HepG2 (cell line): ENCODE data around the gene MEIOB. TPM values are rescaled to one million over a fixed set of nuclear protein-coding genes. Genes with fewer than 3 reads are reported as not detected.

Experiments used
- RFXANK ChIP-seq: IDR thresholded peaks from 2 replicates; pipeline ENCODE4 v1.6.1; 2016
- ZNF484 ChIP-seq: sonication (generic); formaldehyde crosslinking; IDR thresholded peaks from 2 replicates; pipeline ENCODE4 v1.5.1; 2020; ENCODE audit warnings: mild to moderate bottlenecking, low read depth, missing genetic modification reagents, borderline replicate concordance
- ZNF879 ChIP-seq: sonication (generic); formaldehyde crosslinking; IDR thresholded peaks from 2 replicates; pipeline ENCODE4 v1.8.1; 2023; ENCODE audit warnings: missing genetic modification reagents
- polyA plus RNA-seq, 8 experiments: library from polyadenylated mRNA; depleted of rRNA in 3 of 8; stranded (reverse) in 7 of 8; unstranded in 1 of 8; fragments of >200 nt; fragmentation: Illumina TruSeq in 4 of 8; extraction: Trizol in 4 of 8; gene quantifications; 2 replicates each; pipeline versions ENCODE4 v1.2.1 to v1.2.3, GENCODE V29; 2011 to 2016; ENCODE audit warnings: low read depth in 4 of 8, missing spikeins in 1 of 8, mixed read lengths in 1 of 8; ENCODE audit not compliant: insufficient read depth in 1 of 8
- total RNA-seq, 5 experiments: library from RNA; depleted of rRNA; stranded (reverse); fragments of >200 nt; fragmentation: Illumina TruSeq; extraction: Trizol; gene quantifications; 2 replicates each; pipeline ENCODE4 v1.2.3, GENCODE V29; 2016; ENCODE audit warnings: low read depth in 1 of 5
- TF ChIP-seq, protein P1 (sequence below): sonication (generic); formaldehyde crosslinking; IDR thresholded peaks from 2 replicates; pipeline ENCODE4 v1.5.0; 2020; ENCODE audit warnings: mild to moderate bottlenecking, missing genetic modification reagents, borderline replicate concordance
- TF ChIP-seq, protein P2 (sequence below): sonication (generic); formaldehyde crosslinking; IDR thresholded peaks from 2 replicates; pipeline ENCODE4 v1.8.0; 2022; ENCODE audit warnings: mild to moderate bottlenecking, missing genetic modification reagents, moderate library complexity
- TF ChIP-seq, protein P3 (sequence below): sonication (generic); formaldehyde crosslinking; conservative IDR thresholded peaks from 2 replicates; pipeline ENCODE4 v1.4.0; 2020; ENCODE audit warnings: missing genetic modification reagents
- TF ChIP-seq, protein P4 (sequence below): sonication (generic); formaldehyde crosslinking; IDR thresholded peaks from 2 replicates; pipeline ENCODE4 v1.5.1; 2020; ENCODE audit warnings: mild to moderate bottlenecking, missing genetic modification reagents, borderline replicate concordance
- TF ChIP-seq, protein P5 (sequence below): sonication (generic); formaldehyde crosslinking; IDR thresholded peaks from 2 replicates; pipeline ENCODE4 v1.8.1; 2023; ENCODE audit warnings: missing genetic modification reagents, inconsistent platforms, borderline replicate concordance

The MEIOB gene
- total and polyA plus RNA-seq, 2 of the 13 experiments (the other 11 are each of a cell fraction or from before 2014, with no cell fraction given): 0.17 TPM; not detected in 1

DNA sequence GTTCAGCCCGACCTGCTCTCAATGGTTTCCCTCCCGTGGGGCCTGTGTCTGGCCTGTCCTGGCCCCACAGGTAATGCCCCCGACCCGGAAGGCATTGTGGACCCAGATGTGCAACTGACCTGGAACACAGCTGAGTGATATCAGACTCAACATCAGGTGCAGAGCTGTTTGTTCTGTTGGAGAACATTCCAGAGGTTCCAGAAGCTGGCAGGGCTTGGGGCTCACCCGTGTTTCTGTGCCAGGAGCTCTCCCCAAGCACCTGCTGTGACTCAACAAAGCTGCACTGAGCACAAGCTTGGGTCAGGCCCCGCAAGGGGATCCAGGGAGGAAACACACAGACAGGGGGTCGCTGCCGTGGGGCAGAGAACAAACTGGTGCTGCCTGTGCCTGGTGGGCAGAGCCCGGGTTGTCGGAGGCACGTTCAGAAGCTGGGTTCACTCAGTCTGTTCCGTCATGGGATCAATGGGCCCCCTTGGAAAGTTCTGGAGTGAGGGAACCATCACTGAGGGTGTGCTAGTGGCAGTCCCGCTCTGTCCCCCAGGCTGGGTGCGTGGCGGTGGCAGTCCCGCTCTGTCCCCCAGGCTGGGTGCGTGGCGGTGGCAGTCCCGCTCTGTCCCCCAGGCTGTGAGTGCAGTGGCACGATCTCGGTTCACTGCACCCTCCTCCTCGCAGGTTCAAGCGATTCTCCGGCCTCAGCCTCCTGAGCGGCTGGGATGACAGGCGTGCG is 24.1 kb upstream of the MEIOB start (continued):
- TF ChIP-seq, protein P1, sequence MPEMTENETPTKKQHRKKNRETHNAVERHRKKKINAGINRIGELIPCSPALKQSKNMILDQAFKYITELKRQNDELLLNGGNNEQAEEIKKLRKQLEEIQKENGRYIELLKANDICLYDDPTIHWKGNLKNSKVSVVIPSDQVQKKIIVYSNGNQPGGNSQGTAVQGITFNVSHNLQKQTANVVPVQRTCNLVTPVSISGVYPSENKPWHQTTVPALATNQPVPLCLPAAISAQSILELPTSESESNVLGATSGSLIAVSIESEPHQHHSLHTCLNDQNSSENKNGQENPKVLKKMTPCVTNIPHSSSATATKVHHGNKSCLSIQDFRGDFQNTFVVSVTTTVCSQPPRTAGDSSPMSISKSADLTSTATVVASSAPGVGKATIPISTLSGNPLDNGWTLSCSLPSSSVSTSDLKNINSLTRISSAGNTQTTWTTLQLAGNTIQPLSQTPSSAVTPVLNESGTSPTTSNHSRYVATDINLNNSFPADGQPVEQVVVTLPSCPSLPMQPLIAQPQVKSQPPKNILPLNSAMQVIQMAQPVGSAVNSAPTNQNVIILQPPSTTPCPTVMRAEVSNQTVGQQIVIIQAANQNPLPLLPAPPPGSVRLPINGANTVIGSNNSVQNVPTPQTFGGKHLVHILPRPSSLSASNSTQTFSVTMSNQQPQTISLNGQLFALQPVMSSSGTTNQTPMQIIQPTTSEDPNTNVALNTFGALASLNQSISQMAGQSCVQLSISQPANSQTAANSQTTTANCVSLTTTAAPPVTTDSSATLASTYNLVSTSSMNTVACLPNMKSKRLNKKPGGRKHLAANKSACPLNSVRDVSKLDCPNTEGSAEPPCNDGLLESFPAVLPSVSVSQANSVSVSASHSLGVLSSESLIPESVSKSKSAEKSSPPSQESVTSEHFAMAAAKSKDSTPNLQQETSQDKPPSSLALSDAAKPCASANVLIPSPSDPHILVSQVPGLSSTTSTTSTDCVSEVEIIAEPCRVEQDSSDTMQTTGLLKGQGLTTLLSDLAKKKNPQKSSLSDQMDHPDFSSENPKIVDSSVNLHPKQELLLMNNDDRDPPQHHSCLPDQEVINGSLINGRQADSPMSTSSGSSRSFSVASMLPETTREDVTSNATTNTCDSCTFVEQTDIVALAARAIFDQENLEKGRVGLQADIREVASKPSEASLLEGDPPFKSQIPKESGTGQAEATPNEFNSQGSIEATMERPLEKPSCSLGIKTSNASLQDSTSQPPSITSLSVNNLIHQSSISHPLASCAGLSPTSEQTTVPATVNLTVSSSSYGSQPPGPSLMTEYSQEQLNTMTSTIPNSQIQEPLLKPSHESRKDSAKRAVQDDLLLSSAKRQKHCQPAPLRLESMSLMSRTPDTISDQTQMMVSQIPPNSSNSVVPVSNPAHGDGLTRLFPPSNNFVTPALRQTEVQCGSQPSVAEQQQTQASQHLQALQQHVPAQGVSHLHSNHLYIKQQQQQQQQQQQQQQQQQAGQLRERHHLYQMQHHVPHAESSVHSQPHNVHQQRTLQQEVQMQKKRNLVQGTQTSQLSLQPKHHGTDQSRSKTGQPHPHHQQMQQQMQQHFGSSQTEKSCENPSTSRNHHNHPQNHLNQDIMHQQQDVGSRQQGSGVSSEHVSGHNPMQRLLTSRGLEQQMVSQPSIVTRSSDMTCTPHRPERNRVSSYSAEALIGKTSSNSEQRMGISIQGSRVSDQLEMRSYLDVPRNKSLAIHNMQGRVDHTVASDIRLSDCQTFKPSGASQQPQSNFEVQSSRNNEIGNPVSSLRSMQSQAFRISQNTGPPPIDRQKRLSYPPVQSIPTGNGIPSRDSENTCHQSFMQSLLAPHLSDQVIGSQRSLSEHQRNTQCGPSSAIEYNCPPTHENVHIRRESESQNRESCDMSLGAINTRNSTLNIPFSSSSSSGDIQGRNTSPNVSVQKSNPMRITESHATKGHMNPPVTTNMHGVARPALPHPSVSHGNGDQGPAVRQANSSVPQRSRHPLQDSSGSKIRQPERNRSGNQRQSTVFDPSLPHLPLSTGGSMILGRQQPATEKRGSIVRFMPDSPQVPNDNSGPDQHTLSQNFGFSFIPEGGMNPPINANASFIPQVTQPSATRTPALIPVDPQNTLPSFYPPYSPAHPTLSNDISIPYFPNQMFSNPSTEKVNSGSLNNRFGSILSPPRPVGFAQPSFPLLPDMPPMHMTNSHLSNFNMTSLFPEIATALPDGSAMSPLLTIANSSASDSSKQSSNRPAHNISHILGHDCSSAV (CRISPR knock-in tag): no peak
- TF ChIP-seq, protein P2, sequence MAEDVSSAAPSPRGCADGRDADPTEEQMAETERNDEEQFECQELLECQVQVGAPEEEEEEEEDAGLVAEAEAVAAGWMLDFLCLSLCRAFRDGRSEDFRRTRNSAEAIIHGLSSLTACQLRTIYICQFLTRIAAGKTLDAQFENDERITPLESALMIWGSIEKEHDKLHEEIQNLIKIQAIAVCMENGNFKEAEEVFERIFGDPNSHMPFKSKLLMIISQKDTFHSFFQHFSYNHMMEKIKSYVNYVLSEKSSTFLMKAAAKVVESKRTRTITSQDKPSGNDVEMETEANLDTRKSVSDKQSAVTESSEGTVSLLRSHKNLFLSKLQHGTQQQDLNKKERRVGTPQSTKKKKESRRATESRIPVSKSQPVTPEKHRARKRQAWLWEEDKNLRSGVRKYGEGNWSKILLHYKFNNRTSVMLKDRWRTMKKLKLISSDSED (CRISPR knock-in tag): no peak
- TF ChIP-seq, protein P3, sequence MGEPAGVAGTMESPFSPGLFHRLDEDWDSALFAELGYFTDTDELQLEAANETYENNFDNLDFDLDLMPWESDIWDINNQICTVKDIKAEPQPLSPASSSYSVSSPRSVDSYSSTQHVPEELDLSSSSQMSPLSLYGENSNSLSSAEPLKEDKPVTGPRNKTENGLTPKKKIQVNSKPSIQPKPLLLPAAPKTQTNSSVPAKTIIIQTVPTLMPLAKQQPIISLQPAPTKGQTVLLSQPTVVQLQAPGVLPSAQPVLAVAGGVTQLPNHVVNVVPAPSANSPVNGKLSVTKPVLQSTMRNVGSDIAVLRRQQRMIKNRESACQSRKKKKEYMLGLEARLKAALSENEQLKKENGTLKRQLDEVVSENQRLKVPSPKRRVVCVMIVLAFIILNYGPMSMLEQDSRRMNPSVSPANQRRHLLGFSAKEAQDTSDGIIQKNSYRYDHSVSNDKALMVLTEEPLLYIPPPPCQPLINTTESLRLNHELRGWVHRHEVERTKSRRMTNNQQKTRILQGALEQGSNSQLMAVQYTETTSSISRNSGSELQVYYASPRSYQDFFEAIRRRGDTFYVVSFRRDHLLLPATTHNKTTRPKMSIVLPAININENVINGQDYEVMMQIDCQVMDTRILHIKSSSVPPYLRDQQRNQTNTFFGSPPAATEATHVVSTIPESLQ (CRISPR knock-in tag): no peak
- TF ChIP-seq ZNF879 (CRISPR knock-in tag) (no peak), RFXANK (CRISPR knock-in tag) (no peak), ZNF484 (CRISPR knock-in tag) (no peak)
- TF ChIP-seq, protein P4, sequence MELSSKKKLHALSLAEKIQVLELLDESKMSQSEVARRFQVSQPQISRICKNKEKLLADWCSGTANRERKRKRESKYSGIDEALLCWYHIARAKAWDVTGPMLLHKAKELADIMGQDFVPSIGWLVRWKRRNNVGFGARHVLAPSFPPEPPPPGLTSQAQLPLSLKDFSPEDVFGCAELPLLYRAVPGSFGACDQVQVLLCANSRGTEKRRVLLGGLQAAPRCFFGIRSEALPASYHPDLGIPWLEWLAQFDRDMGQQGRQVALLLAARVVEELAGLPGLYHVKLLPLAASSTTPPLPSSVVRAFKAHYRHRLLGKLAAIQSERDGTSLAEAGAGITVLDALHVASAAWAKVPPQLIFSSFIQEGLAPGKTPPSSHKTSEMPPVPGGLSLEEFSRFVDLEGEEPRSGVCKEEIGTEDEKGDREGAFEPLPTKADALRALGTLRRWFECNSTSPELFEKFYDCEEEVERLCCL (CRISPR knock-in tag): no peak
- TF ChIP-seq, protein P5, sequence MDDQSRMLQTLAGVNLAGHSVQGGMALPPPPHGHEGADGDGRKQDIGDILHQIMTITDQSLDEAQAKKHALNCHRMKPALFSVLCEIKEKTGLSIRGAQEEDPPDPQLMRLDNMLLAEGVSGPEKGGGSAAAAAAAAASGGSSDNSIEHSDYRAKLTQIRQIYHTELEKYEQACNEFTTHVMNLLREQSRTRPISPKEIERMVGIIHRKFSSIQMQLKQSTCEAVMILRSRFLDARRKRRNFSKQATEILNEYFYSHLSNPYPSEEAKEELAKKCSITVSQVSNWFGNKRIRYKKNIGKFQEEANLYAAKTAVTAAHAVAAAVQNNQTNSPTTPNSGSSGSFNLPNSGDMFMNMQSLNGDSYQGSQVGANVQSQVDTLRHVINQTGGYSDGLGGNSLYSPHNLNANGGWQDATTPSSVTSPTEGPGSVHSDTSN: no peak
